NCI-H69 (cell line): Measurements from ENCODE around the gene PARP3.

Experiments used
- DNase-seq: peaks from one replicate; lab custom pipeline; 2025; lab: John Stamatoyannopoulos, UW

Gene PARP3

DNA sequence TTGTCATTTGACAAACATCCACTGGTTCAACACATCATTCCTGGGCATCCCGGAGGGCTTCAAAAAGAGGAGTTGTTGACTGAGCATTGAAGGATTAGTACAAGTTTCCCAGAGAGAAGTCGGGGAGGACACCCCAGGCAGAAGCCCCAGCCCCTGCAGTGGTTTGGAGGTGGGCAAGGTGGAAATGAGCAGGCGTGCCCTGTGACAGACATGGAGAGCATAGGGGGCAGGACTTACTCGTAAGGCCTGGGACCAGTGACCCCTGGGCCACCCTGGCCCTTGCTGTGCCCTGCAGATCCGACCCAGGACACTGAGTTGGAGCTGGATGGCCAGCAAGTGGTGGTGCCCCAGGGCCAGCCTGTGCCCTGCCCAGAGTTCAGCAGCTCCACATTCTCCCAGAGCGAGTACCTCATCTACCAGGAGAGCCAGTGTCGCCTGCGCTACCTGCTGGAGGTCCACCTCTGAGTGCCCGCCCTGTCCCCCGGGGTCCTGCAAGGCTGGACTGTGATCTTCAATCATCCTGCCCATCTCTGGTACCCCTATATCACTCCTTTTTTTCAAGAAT is 5.9 kb downstream of the PARP3 start:
- DNase-seq: no peak

DNA sequence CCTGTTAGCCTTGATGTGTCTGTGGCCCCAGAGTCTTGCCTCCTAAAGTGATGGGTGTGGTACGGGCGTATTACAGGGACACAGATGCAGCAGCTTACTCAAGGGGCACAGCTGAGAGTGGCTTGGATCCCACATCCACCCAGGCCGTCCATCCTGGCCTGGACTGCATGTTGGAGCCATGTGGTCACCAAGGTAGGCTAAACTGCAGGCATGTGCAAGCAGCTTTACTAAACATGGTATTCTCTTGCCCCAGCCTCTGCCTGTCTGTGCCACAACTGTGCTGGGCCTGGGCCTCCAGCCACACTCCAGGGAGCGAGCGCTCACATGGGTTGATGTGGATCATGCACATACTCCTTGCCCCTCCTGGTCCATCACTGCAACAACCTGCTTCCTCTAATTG is 7.0 kb downstream of the PARP3 start:
- DNase-seq: no peak

DNA sequence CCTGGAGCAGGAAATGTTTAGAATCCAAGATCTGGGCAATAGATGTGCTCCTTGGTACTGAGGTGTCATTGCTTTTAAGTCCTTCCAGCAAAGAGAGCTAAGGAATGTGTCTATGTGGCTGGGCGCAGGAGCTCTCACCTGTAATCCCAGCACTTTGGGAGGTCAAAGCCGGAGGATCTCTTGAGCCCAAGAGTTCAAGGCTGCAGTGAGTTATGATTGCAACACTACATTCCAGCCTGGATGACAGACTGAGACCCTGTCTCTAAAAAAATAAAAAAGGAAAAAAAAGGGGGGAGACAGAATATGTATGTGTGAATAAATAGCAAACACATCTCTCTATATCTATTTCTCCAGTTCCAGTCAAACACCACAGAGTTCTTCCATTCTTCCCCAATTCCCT is 8.7 kb downstream of the PARP3 start:
- no peak for DNase-seq

DNA sequence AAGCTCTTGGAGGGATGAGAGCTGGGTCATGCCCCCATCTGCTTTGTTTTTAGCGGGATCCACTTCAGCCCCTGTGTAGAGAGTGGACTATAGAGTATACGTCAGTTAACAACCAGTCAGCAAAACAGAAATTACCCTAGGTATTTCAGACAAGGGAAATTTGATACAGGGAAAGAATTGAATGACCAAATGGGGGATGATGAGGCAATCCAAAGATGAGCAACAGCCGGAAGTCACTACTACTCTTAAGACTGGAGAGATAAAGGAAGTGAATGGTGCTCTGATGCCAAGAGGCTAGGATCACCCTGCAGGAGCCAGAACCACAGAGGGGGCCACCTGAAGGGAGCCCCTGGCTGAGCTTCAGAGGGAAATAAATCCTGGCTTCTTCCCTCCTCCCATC is 11.3 kb downstream of the PARP3 start:
- peak; percentile 58 for DNase-seq

DNA sequence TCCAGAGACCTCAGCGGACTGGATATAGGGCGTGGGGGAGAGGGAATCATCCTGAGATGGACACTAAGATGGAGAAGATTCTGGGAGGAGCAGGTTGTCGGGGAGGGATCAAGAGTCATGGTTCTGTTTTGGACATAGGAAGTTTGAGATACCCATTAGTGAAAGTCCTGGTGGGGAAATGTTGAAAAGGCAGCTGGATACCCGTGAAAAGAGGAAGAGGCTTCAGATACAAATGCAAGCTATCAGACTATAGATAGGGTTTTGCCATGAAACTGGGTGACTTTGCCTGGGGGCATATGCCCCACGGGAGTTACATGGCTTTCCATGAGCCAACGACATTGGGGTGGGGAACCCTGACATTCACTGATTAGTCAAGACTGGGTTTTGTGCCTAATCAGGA is 11.9 kb downstream of the PARP3 start:
- DNase-seq: no peak

DNA sequence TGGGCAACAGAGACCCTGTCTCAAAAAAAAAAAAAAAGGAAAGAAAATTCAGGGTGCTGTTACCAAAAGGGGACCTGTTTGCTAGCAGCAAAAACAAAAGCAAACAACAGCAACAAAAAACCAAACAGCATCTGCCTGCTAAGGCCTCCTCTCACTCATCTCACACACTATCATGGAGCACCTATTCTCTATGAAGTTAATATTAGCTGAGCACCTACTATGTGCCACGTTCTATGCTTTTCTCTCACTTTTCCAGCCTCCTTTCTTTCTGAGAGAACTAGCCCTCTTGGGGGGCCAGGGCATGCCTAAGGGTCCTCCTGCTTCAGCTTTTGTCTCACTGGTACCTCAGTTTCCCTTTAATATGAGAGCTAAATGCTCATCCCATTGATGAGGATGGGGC is 12.6 kb downstream of the PARP3 start:
- DNase-seq: no peak

DNA sequence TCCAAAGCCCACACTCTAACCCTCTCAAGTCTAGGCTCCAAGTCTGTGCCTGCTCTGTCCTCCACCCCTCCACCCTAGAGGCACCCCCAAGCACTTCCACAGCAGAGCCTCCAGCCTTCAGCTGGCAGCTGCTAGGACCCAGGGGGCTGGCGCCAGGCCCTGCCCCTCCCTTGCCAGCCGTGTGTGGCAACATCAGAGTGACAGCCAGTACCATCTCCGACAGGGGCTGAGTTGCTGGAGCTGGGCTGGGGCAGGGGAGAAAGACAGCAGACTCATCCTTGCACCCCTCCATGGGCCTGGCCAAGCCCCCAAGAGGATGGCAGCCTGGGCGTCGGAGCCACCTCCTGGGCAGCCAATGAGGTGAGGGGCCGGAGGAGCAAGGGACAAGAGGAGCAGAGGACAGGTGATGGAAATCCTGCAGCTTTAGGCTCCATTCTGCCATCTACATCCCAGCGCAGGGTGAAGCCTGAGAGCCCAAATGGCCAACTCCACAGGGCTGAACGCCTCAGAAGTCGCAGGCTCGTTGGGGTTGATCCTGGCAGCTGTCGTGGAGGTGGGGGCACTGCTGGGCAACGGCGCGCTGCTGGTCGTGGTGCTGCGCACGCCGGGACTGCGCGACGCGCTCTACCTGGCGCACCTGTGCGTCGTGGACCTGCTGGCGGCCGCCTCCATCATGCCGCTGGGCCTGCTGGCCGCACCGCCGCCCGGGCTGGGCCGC is 13.2 kb downstream of the PARP3 start, which contains the start of gene GPR62:
GPR62 (plus strand) TSS at position 207 of the 718 bp plus-strand sequence; CDS start at position 479, 272 bp downstream.
- peak; percentile 28 for DNase-seq

DNA sequence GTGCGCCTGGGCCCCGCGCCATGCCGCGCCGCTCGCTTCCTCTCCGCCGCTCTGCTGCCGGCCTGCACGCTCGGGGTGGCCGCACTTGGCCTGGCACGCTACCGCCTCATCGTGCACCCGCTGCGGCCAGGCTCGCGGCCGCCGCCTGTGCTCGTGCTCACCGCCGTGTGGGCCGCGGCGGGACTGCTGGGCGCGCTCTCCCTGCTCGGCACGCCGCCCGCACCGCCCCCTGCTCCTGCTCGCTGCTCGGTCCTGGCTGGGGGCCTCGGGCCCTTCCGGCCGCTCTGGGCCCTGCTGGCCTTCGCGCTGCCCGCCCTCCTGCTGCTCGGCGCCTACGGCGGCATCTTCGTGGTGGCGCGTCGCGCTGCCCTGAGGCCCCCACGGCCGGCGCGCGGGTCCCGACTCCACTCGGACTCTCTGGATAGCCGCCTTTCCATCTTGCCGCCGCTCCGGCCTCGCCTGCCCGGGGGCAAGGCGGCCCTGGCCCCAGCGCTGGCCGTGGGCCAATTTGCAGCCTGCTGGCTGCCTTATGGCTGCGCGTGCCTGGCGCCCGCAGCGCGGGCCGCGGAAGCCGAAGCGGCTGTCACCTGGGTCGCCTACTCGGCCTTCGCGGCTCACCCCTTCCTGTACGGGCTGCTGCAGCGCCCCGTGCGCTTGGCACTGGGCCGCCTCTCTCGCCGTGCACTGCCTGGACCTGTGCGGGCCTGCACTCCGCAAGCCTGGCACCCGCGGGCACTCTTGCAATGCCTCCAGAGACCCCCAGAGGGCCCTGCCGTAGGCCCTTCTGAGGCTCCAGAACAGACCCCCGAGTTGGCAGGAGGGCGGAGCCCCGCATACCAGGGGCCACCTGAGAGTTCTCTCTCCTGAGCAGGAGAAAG is 14.0 kb downstream of the PARP3 start:
- no peak for DNase-seq

DNA sequence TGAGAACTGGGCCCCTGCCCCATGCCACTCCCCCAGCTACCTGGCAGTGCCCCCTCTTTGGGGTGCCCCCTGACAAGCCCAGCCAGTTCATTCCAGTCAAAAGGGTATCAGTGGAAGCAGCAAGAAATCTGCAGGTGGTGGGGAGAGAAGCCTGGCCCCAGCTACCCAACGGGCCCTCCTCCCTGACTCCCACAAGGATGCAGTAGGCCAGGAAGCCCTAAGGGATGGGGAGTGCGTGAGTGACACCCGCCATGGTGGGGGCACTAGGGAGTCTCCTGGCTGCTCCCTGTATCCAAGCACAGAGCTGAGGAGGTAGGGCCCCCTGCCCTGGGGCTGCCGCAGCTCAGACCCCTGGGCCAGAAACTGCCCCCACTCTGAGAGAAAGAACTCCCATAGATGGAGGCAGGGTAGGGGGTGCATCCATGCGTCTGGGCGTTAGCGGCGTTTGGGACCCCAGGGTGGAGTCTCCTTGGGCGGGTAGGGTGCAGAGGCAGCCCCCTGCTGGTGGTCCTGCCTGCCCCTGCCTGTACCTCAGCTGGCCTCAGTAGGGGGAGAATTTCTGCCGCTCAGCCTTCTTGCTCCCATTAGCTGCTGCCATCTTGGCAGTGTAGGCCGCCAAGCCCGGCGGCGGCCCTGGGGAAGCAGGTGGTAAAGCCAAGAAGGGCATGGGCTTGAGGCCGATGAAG is 15.5 kb downstream of the PARP3 start:
- DNase-seq: no peak

DNA sequence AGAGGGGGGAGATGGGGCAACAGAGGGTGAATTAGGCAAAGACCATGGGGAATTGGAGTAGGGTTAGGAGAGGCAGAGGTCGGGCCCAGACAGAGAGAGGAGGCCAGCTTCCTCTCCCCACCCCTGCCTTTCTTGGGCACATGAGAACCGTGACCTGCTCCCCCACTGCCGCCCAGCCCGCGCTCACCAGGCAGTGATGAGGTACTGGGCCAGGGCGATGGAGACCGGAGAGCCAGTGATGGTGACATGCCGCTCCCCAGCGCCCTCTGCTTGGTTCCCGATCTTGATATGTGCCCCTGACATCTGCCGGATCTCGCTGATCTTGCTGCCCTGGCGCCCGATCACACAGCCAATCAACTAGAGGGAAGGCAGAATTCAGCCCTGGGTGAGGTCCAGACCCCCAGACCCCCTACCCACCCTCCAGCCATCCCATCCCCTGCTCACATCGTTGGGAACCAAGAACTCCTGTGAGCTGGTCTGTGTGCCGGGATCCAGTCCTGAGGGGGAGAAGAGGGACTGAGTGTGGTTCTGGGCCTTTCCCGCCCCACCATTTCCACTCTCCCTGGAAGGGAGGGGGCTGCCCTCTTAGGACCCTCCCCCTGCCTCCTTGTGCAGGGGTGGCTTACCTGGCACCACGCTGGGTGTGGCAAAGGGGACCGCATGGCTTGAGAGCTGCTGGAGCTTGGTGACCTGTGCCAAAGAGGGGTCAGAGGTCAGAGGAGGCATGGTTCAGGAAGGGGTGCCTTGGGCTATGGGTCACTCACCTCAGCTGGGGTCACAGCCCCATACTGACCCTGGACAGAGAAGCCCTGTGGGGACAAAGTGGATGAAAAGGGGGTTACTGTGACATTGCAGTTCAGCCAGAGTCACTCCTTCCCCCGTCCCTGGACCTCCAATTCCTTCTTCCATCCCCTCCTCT is 16.7 kb downstream of the PARP3 start:
- no peak for DNase-seq

DNA sequence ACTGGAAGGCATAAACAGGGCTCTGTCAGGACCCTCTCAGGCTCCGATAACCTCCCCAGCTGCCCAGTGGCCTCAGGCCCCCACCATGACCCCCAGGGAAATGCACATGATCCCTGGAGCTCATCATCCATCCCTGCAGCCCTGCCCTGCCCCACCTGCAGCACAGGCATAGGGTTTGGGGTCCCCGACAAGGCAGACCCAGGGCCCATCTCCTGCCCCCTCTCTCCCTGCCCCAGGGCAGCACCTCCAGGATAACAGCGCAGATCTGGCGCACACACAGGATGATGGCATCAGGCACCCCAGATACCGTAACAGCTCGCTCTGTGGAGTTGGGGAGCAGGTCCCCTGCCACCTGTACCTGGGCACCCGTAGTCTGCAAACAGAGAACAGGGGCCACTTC is 17.5 kb downstream of the PARP3 start:
- no peak for DNase-seq

DNA sequence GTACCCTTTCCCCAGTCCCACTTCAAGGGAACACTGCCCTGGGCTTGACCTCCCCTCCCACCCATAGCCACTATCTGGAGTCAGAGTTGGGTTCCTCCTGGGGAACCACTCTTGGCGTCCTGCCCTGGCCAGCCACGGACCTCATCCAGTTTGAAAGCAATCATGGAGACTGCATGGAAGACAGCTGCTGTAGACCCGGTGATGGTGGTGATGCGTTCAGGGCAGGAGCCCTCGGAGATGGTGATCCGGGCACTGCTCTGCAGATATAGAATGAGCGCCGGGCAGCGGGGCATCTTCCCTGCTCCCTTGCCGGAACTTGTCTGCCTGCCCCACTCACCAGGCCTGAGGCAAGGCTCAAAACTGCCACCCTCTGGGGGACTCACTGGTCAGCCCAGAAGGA is 18.2 kb downstream of the PARP3 start:
- no peak for DNase-seq

DNA sequence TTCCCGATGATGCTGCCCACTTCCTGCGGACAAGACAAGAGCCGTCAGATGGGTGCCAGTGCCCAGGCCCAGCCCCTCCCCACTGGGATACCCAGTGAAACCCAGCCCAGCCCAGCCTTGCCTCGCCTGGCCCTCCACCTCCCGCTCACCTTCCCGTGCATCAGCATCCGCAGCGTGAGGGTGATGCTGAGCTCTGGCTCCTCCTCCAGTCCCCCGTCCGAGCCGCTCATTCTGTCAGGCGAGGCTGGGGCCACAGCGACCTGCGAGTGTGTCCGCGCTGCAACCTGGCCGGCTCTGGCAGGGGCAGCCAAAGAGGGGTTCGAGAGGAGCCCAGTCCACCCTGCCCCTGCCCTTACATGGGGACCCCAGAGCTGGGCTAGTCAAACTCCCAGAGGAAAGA is 18.8 kb downstream of the PARP3 start:
- no peak for DNase-seq

DNA sequence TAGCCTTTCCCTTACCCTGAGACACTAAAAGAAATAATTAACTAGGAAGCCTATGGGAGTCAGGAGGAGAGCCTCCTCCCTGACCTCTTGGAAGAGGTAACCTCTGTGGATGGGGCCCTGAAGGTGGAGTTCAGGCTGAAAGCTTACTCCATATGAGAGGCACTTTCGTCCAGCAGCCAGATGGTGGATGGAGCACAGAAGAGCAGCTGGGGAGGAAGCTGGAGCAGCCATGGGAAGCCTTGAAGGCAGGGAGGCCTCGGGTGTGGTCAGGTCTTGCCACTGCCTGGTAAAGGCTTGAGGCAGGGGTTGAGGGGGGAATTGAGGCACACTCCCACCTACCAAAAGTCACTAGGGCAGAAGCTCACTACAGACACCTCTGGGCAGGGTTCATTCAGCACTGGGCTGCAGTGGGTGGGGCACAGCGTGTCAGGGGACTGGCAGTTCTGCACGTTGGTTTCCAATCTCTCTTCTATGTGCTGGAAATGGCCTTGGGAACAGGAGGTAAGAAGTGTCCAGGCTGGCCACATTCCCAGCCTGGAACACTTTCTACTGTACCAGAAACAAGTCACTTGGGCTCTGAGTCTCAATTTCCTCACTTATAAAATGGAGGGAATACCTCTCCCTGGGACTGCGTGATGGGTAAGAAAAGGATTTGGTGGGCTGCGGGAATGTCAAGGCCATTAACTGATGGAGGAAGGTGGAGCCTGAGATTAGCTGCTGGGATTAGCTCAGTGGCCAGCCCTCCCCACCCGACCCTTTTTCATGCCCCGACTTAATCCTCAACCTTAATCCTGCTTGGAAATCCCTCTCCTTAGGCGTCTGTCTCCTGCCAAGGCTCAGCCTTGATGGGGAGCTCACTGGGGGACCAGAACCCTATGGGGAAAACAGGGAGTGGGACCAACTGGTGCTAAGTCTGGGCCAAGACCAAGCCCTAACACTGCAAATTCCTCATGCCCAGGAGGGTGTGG is 19.7 kb downstream of the PARP3 start:
- no peak for DNase-seq

DNA sequence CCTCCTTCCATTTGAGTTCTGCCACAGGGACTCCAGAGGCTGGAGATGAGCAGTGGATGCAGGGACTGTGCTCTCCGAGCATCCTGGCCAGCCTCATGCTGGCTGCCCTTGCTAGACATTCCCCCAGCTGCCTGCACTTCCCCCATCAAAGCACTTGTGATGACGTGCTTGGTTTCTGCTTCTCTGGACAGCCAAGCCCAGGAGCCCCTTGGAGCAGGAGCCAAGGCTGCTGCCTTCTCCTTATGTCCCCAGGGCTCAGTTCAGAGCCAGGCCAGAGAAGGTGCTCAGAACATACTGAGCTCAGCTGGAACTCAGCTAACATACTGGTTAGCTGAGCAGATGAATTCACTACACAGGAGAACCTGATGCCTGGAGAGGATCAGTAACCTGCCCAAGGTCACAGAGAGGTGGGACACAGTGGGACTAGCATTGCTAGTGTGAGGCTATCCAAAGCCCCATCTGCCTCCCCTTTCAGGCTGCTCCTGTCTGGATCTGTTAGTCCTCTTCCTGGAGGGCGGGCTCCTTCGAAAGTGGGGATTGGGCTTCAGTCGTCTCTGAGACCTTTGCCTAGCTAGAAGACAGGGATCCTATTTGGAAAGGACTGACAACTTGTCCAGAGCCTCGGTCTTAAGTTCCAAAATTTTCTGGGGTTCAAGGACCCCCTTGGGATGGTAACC is 20.8 kb downstream of the PARP3 start:
- peak; percentile 23 for DNase-seq

DNA sequence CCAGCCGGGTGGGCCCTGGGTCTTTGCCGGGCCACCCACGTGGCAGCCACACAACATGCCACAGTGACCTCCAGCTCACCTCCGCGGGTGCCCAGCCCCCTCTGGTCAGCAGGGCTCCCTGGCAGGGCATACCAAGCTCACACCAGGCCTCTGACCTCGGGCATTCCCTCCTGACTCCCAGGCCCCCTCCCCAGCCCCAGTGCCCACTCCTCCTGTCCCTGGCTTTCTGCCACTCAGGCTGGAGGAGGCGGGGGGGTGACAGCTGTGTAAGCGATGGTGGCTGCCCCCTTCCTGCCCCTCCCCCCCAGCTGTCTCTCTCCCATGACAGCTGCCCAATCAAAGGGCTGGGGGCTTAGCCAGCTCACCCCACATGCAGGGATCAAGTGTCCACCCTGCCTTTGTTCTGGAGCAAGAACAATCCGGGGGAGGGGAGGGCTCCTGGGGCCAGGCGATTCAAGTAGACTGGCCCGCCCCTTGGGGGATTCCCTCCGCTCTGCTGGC is 21.8 kb downstream of the PARP3 start:
- DNase-seq: peak; percentile 90

DNA sequence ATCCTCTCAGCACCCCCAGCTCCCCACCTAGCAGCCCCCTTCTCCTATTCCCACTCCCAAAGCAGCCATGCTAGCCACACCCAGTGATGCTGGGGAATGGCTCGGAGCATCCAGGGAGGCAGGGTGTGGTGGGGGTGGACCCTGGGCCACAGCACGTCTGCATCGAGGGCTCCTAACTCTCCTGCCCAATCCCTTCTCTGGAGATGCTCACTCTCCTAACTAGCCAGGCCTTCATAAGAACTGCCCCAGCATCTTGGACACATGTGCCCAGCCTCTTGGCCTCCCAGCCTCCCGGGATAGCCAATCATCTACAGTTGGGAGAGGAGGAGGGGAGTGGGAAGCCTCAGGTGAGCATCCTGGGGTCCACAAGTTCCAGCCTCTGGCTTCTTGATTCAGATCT is 22.4 kb downstream of the PARP3 start:
- DNase-seq: no peak

DNA sequence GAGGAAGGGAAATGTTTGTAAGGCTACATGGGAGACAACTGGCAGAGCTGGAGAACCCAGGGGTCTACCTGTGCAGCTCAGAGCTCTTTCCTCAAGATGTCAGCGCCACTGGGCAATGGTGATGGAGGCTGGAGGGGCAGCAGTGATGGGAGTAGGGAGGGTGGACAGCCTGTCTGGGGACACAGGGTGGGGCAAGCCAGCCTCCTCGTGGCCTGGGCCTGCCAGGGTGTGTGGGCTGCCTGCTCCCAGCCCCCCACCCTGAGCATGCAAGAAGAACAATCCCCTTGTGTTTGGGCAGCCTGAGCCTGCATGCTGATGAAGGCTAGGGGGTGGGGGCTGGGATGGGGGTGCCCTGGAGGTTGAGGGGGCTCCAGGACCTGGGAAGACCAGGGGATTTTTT is 23.9 kb downstream of the PARP3 start:
- no peak for DNase-seq

DNA sequence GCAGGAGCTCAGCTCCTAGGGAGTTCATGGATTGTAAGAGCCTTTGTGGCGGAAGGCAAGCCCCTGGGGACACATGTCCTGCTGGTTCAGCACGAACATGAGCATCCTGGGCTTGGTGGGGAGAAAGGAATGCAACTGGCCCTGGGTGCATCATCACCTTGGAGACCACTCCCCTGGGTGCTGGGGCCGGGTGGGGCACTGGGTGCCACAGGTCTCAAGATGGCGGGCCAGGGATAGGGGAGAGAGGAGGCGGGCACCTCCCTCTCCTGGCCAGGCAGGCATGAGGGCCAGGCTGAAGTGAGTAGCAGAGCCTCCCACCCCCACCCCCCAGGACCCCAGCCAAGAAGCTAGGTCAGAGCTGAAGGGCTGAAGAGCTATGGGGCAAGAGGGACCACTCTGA is 24.3 kb downstream of the PARP3 start:
- DNase-seq: peak; percentile 31
